Activated CD4-positive, alpha-beta T cell treated with anti-CD3 and anti-CD28 coated beads, Interleukin-2, amount 50 U/mL, for 4 hours (primary cell): Measurements from ENCODE around the gene ATP2C1.

ENCODE experiments used
- DNase-seq, 2 experiments: peaks; one replicate each; pipeline ENCODE4 v3.0.0-alpha.2; 2020

Gene ATP2C1

DNA sequence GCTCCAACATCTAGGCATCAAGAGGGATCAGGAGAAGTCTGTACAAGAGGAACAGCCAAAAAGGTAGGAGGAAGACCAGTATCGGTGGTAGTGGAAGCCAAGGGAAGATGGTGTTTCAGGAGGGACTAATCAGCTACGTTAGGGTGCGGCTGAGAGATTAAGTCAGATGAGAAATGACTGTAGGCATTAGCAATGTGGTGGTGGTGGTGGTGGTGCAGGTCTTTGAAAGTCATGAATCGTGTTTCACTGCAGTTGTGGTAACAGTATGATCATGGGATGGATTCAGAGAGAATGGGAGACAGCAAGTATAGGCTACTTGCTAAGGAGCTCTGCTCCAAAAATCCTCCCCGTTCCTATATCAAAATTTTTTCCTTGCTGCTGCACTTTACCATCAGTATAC, 97.2 kb downstream of the ATP2C1 start:
- DNase-seq: no peak

DNA sequence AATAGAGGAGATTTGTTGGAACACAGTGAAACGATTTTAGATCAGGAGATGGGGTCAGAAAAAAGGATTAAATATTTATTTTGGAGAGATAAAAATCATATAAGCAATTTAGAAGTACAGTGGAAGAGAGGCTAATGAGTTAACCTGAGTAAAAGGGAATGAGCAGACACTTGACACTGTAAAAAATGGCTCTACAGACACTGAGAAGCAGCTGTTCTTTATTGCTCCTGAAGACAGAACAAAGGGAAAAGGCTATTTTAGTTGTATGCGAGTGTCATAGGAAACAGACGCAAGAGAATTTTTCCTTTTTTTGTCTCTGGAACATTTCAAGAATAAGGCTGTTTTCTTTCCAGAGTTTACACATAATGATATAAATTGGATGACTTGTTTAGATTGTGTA, 98.5 kb downstream of the ATP2C1 start:
- DNase-seq: no peak

DNA sequence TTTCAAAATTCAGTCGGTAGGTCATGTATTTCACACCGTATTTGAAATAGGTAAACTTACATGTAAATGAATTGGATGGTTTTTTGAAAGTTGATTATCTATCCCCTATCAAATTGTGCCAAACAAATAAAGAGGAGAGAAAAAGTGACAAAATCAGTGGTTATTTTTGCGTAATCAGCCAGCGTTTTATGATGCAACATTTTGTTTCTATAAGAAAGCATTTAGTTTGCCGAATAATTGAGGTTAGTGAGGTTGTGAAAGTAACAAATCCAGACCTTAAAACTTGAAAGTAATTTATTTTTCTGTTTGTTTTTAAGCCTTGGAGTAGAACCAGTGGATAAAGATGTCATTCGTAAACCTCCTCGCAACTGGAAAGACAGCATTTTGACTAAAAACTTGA, 103.4 kb downstream of the ATP2C1 start:
- DNase-seq: no peak

DNA sequence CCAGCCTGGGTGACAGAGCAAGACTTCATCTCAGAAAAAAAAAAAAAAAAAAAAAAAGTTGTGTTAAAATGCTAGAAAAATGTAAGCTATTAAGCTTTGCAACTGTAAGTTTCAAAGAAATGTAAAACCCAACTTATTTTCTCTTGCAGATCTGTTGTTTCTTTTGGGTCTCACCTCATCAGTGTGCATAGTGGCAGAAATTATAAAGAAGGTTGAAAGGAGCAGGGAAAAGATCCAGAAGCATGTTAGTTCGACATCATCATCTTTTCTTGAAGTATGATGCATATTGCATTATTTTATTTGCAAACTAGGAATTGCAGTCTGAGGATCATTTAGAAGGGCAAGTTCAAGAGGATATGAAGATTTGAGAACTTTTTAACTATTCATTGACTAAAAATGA, 107.2 kb downstream of the ATP2C1 start:
- no peak for DNase-seq

DNA sequence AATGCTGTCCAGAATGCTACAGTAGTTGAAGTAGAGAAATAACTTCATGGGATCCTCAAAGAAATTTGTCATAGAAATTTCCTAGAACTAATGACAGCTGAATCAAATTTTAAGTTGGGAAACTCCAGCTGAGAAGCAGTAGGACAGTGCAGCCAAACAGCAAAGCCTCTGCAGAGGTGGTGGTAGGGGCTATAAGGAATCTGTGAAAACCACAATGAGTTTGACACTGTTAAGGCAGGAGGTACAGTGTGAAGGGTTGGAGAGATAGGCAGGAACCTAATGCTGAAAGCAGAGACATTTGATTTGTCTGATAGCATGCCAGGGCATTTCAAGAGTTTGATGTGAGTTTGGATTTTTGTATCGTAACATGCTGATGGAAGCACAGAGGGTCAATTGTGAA, 110.7 kb downstream of the ATP2C1 start:
- DNase-seq: no peak

DNA sequence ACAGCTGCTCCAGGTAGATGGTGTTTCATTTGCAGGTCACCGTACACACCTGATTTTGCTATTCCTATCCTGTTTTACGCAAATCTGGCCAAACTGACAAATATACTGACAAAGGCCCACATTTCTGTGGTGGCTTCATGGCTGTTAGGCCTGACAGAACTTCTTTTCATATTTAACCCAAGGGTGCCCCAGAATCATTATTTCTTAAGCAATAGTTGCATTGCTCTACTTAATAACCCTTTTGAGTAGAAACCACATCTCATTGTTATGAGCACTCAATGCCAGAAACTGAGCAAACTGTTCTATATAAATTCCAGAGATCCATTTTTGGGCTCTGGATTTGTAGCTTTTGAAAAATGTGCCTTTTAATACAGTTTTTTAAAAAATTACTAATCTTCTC, 113.4 kb downstream of the ATP2C1 start:
- DNase-seq: no peak

DNA sequence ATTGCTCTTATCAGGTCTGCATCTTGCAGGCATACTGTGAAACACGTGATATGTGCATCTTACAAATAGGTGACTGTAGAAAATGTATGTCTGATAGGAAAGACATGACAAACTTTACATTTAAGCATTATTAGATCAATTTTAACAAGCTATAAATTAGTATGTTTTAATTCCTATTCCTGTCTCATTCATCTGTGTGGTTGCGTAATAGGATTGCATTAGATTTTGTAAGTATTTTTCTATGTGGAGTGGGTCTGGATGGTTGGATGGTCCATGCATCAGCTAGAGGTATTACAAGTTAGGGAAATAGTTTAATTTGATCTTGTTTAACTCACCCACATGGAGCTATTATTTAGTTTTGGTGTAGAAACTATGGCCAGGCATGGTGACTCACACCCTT, 113.9 kb downstream of the ATP2C1 start:
- no peak for DNase-seq

DNA sequence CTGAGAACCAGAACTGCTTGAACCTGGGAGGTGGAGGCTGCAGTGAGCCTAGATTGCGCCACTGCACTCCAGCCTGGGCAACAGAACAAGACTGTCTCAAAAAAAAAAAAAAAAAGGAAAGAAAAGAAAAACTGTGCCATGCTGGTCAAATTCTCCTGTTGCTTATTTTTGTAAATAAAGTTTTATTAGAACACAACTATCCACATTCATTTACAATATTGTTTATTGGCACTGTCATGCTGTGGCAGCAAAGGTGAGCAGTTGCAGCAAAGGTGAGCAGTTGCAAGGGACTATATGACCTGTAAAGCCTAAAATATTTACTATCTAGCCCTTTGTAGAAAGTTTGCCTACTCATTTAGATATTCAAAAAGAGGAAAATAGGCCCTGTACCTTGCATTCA, 114.4 kb downstream of the ATP2C1 start:
- DNase-seq: no peak

DNA sequence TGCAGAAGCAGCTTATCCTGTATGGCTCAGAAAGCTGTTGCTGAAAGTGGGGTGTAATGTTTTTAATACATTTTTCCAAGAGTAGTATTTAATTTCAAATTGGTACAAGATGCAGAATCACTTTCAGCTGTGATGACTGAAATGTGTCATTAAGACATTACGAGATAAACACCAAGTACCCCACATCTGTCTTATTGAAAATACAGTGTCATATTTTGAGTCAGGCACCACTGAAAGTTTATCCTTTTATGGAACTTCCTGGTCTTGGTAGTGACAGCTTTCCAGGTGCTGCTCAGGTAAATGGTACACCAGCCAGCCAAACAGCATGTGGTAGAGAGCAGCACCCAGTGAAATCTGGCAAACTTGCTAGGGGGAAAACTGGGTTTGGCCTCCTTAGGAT, 115.8 kb downstream of the ATP2C1 start:
- no peak for DNase-seq

DNA sequence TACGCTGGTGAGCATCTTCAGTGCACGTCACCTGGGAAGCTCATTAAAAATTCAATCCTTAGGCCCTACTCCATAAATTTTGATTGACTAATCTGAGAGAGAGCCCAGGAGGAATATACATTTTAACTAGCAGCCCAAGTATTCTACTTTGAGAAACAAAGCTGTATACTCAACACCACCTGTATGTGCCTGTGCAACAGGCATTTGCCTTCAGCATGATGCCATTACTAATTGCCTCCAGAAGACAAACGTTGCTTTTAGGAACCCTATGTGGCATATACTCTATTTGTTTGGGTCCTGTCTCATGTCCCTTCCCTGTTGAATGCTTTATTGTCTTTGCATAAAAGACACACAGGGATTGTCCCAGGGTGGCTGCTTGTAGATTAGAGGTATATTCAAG, 125.1 kb downstream of the ATP2C1 start:
- no peak for DNase-seq

DNA sequence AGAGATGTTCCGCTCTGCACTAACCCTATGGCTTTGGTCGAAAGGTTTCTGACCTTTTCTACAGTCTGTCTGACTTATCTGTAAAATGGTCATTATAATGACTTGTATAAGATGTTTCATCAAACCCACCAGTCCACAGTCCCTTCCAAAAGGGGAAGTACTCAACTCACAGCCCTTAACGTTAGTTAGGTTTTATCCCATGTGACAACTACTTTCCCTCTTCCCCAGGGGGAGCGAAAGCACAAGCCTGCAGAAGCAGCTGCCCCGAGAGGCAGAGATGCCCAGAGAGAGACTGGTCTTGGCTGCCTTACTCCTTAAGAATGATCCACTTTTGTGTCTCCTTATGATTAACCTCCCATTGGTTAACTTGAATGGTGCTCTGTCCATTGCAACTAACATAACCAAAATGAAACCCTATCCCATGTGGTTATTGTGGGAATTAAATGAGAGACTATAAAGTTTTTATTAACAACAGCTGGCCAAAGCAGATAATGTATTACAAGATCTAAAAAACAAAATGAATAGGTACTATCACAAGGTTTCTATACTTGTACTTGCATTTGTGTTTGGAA, 126.3 kb downstream of the ATP2C1 start:
- no peak for DNase-seq

DNA sequence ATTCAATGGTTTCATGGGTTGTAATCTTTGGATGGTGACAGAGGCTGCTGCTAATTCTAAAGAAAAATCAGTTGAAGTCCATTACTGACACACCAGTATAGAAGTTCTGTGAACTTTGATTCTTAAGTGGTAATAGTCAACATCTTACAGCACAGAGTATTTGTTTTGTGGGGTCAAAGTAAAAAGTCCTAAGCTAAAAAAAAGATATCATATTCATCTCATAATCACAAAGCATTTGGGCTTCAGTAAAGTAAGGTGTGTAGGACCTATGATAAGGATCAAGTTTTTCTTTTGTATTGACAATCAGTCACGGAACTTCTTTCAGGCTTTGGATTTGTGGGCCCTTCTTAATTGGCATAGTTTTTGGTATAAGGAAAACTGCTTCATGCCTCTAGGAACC, 131.7 kb downstream of the ATP2C1 start:
- DNase-seq: no peak

DNA sequence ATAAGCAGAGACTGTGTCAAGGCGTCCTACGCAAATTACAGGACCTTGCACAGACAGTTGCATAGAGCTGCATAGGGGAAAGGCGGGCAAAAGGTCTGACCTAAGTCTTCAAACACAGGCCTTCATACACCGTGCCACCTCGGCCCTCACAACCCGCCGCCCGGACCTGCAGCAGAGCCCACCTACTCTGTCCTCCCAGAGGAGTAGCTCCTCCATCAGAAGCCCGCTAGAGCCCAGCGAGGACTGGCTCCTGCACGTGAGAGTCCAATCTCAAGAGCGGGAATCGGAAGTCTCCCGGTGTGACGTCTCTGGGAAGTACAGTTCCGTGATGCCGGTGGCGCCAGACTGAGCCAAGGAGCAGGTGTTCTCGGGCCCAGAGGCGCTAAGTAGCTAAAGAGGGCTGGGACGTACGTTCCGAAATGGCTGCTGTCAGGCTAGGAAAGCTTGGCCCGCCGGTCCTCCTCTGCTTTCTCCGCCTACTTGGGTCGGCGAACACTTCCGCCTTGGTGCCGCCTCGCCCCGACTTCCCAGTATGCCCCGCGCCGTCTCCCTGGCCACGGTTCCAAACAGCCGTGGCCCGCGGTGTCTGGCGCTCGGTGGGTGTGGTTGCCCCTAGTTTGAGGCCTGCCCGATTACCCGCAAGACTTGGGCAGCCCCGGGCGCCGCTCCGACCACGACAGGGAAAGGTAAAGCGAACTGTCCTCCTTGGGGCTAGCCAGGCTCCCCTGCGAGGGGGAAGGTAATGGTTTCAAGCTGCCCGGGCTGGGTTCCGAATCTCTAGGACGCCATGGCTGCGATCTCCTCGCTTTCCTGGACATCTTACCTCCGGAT, 132.7 kb downstream of the ATP2C1 start, which contains the start of the genes ASTE1 and NEK11:
TSS of gene ASTE1 (minus strand) at position 505 of the 831 bp plus-strand sequence. CDS start 1,519 bp downstream, outside the sequence.
TSS of gene NEK11 (plus strand) at position 557 of the 831 bp plus-strand sequence. CDS start 2,832 bp downstream, outside the sequence.
- peak; percentile 89 for DNase-seq

DNA sequence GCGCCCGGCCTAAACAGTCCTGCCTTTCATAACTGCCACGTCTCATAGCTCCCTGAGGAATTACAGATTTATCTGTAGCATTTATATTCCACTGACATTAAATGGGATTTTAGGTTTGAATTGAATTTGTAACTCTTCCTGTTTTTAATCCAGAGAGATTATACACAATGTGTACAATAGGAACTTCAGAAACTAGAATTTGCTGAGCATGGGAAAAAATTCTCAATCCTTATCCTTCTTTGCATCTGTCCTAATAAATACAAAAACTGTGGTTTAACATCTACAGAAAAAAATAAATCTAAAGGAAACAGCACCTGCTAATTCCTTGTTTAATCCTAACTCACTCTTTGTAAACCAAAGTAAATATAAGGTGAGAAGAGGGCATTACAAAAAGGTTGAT, 135.0 kb downstream of the ATP2C1 start:
- no peak for DNase-seq

DNA sequence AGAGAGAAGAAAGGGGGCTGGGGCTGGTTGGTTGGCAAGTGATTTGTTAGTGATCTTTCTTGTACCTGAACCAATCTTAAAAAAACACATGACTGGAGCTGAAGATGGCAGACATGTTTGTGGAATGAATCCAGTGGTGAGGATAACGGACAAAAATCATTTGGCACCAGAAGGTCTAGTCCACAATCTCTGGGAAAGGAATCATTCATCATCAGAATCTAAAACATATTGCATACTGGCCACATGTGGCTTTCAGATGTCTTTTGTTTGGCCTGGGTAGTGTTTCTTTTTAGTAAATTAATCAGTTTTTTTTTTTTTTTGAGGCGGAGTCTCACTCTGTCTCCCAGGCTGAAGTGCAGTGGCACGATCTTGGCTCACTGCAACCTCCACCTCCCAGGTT, 137.8 kb downstream of the ATP2C1 start:
- no peak for DNase-seq

DNA sequence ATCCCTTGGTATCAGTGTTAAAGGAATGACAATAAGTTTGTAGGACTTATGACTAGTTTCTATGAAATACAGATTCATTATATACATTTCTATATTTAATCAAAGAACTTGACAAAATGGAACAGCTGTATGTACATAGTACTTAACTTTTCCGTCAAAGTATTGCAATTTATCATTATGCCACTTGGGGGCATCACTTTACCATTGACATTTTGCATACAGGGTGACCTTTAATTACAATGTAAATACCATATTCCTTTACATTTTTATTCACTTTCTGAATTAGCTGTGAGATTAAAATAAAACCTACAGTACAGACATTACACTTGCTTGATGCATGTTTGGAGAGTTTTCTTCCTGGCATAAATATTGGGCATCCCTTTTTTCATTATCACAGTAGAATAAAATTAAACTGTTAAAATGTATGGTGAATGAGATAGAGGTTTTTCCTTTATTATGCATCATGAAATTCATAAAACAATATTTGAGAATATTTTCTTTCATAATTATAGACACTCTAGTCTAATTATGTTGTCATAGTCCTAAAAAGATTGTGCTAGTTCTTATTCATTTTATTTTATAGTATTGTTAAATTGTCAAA, 139.7 kb downstream of the ATP2C1 start:
- DNase-seq: no peak

DNA sequence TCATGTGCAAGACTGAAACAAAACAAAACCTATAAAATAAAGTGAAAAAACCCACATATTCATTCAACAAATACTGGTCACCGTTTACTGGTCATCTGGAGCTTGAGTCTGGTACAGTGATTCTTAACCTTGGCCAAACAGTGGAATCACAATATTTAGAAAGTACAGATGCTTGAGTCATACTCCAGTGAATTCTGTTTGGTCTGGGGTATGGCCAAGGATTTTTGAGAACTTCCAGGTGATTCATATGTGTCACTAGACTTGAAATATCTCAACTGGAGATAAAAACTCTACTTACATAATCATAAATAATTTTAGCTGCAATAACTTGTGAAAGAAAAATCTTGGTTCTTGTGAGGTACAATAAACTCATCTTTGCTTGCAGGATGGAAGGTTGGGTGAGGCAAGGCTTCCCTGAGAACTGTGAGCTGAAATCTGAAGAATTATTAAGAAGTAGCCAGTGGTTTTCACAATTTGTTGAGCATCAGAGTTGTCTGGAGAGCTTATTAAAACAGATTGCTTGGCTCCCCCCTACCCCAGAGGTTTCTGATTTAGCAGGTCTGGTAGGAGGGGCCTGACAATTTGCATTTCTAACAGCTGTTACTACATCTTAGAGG, 142.4 kb downstream of the ATP2C1 start:
- DNase-seq: no peak

DNA sequence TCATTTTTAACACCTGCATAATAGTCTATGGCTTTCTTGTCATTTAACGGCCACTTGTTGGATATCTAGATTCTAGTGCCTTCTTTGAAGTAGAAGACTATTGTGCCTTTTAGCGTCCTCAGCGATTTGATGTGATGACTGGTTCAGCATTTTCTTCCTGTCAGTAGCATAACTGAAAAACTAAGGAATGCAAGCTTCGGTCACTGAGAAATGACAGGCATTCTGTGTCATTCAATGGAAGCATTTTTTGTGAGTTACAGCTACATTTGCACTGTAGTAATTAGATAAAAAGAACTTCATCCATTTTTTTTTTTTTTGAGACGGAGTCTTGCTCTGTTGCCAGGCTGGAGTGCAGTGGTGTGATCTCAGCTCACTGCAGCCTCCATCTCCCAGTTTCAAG, 143.1 kb downstream of the ATP2C1 start:
- no peak for DNase-seq

DNA sequence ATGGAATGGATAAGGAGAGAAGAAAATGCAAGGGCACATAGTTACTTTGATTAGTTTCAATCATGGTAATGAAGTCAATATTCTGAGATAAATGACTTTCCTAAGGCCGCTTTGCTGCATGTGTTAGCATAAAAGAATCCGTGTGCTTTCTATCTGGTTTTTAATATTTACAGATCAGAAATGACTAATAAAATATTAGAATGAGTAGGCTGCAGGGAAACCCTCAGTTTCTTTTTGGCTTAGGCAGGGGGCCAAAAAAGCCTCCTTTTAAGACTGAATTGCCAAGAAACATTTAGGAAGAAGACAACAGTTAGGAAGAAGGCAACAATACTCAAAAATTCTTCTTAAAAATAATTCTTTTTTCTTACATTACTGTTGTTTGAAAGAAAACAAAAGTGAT, 144.4 kb downstream of the ATP2C1 start:
- no peak for DNase-seq

DNA sequence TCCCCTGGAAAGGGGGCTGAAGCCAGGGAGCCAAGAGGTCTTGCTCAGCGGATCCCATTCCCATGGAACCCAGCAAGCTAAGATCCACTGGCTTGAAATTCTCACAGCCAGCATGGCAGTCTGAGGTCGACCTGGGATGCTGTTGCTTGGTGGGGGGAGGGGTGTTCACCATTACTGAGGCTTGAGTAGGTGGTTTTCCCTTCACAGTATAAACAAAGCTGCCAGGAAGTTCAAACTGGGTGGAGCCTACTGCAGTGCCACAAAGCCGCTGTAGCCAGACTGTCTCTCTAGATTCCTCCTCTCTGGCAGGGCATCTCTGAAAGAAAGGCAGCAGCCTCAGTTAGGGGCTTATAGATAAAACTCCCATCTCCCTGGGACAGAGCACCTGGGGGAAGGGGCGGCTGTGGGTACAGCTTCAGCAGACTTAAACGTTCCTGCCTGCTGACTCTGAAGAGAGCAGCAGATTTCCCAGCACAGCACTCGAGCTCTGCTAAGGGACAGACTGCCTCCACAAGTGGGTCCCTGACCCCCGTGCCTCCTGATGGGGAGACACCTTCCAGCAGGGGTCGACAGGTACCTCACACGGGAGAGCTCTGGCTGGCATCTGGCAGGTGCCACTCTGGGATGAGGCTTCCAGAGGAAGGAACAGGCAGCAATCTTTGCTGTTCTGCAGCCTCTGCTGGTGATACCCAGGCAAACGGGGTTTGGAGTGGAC, 148.5 kb downstream of the ATP2C1 start:
- peak in 1 of 2 experiments; percentile 1 for DNase-seq

DNA sequence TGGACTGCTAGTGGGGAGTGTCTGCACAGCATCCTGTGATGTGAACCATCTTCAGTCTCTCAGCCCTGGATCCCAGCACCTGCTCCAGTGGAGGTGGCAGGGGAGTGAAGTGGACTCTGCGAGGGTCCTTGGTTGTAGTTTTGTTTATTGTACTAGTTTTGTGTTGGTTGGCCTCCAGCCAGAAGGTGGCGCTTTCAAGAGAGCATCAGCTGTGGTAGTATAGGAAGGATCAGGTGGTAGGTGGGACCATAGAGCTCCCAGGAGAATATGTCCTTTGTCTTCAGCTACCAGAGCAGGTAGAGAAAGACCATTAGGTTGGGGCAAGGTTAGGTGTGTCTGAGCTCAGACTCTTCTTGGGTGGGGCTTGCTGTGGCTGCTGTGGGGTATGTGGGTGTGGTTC, 153.7 kb downstream of the ATP2C1 start:
- no peak for DNase-seq

DNA sequence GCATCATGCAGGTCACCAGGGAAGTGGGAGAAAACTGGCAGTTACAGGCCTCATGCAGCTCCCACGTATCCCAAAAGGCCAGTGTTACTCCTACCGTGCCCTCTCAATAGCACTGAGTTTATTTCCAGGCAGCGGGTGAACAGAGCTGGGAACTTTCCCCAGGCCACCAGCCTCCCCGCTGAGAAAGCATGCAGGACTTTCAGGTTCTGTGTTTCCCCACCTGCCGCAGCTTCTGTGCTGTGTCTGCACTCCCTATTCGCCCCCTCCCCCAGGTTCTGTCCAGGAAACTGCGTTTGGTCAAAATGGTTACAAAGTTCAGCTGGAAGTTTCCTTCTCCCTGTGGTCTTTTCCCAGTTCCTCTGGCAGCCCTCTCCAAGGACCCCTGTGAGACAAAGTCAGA, 154.1 kb downstream of the ATP2C1 start:
- DNase-seq: no peak

DNA sequence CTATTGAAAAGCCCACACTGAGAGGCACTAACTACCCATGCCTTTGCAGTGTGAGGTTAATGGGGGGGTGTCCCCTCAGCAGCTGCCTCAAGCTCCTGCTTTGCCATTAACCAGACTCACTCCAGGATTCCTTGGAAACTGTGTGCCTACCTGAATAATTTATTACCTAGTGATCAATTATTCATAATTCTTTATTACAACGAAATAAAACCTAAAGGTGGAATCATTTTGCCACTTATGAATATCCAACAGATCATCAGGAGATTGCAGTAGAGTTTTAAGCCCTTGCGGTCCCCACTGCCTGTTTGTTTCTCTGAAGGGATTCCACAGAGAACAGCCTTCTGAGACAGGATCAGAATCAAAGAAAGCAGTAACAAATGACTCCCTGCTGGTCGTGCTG, 156.1 kb downstream of the ATP2C1 start:
- DNase-seq: no peak
